Suprapubic skin (tissue), 4 donors: ENCODE results near the gene INPP5A. TPM values are rescaled to one million over a fixed set of nuclear protein-coding genes. Genes with fewer than 3 reads are reported as not detected.
A peak's percentile ranks its signal among the peaks of the same experiment; 100 is the strongest.

ENCODE experiments used
- DNase-seq, 2 donors: peaks; one replicate each; pipeline ENCODE4 v3.0.0-alpha.2; 2019; ENCODE audit warnings: low spot score in 2 of 2
- H3K27ac ChIP-seq: fragments of 200-600 bp; sonication (generic); one replicate; pipeline ENCODE4 v1.5.1; 2019
- H3K27me3 ChIP-seq: fragments of 200-600 bp; sonication (generic); one replicate; pipeline ENCODE4 v1.5.1; 2019
- H3K36me3 ChIP-seq: fragments of 200-600 bp; sonication (generic); one replicate; pipeline ENCODE4 v1.5.1; 2019
- H3K4me1 ChIP-seq: fragments of 200-600 bp; sonication (generic); one replicate; pipeline ENCODE4 v1.5.1; 2019
- H3K4me3 ChIP-seq: fragments of 200-600 bp; sonication (generic); one replicate; pipeline ENCODE4 v1.5.1; 2019; ENCODE audit warnings: mild to moderate bottlenecking
- H3K9me3 ChIP-seq: fragments of 200-600 bp; sonication (generic); one replicate; pipeline ENCODE4 v1.5.1; 2019
- EP300 ChIP-seq: sonication (generic); formaldehyde crosslinking; IDR thresholded peaks from one replicate; pipeline ENCODE4 v1.6.1; 2017; ENCODE audit warnings: antibody characterized with exemption
- POLR2A ChIP-seq, 2 donors: fragments of 450-650 bp; IDR thresholded peaks; one replicate each; pipeline ENCODE4 v1.6.1; 2017; ENCODE audit warnings: antibody characterized with exemption in 2 of 2, mild to moderate bottlenecking in 2 of 2, moderate library complexity in 2 of 2
- POLR2AphosphoS5 ChIP-seq, 3 donors: sonication (generic); formaldehyde crosslinking; IDR thresholded peaks; one replicate each; pipeline ENCODE4 v1.6.1; 2017; ENCODE audit warnings: antibody characterized with exemption in 3 of 3
- WGBS: methylation state at CpG from one replicate; pipeline ENCODE4 v1.1.5; 2018; 5-methylcytosine and 5-hydroxymethylcytosine counted together
- total RNA-seq, 4 donors: library from RNA; depleted of rRNA; stranded (reverse); fragments of >200 nt; gene quantifications; one replicate each; pipeline ENCODE4 v1.1.0, GENCODE V29; 2016
- TF ChIP-seq, protein P1 (sequence below), 2 donors: fragments of 200-600 bp in 1 of 2; fragments of 450-650 bp in 1 of 2; sonication (generic) in 1 of 2; IDR thresholded peaks; one replicate each; pipeline ENCODE4 v1.5.1; 2016 to 2019; ENCODE audit warnings: antibody characterized with exemption in 2 of 2, mild to moderate bottlenecking in 1 of 2, moderate library complexity in 1 of 2

The INPP5A gene
- total RNA-seq, 4 donors from 2014 or later = 28.1 to 39.1 (median 32.3) TPM

GRCh38 chr10:132528064-132528691, 9.4 kb upstream of the INPP5A start:
- Histone ChIP-seq H3K4me3 (no peak overlapping the region), H3K9me3 (no peaks in the 10 kb centered on the region), H3K36me3 (no peaks in the 10 kb centered on the region), H3K27me3 (peaks cover 30% of the 10 kb centered on the region), H3K27ac (no peak overlapping the region), H3K4me1 (peaks cover 9% of the 10 kb centered on the region)
- peak in 1 of 2 donors; percentile 49 for DNase-seq
- 24% methylated on average over 7 of the region's 11 CpGs for WGBS
- TF ChIP-seq EP300 (no peak), POLR2A (IDR thresholded peaks at IDR 0.05) (no peak), POLR2AphosphoS5 (IDR thresholded peaks at IDR 0.05) (no peak)
- TF ChIP-seq, protein P1, sequence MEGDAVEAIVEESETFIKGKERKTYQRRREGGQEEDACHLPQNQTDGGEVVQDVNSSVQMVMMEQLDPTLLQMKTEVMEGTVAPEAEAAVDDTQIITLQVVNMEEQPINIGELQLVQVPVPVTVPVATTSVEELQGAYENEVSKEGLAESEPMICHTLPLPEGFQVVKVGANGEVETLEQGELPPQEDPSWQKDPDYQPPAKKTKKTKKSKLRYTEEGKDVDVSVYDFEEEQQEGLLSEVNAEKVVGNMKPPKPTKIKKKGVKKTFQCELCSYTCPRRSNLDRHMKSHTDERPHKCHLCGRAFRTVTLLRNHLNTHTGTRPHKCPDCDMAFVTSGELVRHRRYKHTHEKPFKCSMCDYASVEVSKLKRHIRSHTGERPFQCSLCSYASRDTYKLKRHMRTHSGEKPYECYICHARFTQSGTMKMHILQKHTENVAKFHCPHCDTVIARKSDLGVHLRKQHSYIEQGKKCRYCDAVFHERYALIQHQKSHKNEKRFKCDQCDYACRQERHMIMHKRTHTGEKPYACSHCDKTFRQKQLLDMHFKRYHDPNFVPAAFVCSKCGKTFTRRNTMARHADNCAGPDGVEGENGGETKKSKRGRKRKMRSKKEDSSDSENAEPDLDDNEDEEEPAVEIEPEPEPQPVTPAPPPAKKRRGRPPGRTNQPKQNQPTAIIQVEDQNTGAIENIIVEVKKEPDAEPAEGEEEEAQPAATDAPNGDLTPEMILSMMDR (IDR thresholded peaks at IDR 0.05) = no peak

DNA sequence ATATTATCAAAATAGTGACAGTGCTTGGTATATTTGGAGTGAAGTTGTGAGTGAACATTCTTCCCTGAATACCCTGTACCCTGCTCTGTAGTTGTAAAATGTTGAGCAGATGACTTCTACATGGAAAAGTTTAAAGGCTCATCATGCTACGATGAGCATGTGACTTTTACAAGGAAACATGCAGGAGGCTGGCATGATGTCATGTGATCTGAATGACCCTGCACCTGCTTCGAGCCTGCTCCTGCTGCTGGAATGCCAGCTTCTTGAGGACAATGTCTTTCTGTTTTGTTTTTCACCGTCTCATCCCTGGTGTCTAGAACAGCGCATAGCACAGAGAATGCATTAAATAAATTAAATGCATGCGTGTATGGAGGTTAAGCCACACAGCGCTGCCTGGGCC, 5.4 kb upstream of the INPP5A start:
- TF ChIP-seq POLR2A (IDR thresholded peaks at IDR 0.05) = no peak
- TF ChIP-seq POLR2AphosphoS5 (IDR thresholded peaks at IDR 0.05) = no peak
- TF ChIP-seq, protein P1 (IDR thresholded peaks at IDR 0.05) = no peak
- DNase-seq = no peak
- Histone ChIP-seq H3K36me3 (no peaks in the 10 kb centered on the region), H3K27me3 (peaks cover 22% of the 10 kb centered on the region), H3K4me1 (peaks cover 20% of the 10 kb centered on the region), H3K4me3 (no peak overlapping the region), H3K27ac (no peak overlapping the region), H3K9me3 (no peaks in the 10 kb centered on the region)
- WGBS = 89% methylated on average over 6 of the region's 6 CpGs

DNA sequence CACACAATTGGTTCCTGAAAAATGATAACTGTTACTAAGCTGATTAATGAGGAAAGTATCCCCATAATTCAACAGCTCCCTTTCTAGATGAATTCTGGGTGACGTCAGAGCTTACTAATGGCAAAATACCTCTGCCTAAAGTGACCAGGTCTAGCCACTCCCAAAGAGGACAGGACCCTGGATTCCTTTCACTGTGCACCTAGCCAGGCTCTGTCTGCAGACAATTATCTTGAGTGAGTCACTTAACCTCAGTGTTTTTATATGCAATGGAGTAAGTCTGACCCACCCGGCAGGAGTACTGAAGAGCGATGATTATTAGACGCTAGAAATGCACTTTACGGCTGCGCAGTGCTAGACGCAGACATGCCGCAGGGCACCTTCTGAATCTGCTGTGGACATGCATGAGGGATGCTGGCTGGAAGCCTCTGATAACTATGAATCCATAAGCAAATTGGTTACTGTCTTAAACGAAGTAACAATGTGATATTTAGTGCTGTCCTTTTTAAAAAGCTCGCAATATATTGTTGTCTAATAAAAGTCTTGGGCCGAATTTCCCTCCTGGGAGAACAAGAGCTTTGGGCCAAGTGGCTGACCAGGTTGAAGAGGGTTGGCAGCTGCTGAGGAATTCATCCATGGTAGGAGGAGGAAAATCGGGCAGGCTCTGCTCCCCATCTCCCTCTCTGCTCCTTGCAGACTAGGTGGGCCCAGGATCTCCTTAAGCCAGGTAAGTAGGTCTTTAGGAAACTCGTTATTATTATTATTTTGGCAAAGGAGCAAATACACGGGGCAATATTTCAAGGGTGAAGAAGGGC, 4.6 kb upstream of the INPP5A start:
- Histone ChIP-seq H3K27ac (no peak overlapping the region), H3K4me1 (peaks cover 18% of the 10 kb centered on the region), H3K4me3 (no peak overlapping the region), H3K36me3 (no peaks in the 10 kb centered on the region), H3K27me3 (peaks cover 15% of the 10 kb centered on the region), H3K9me3 (no peaks in the 10 kb centered on the region)
- 98% methylated on average over 14 of the region's 14 CpGs for WGBS
- peak in 1 of 2 donors; percentile 25 for DNase-seq
- no peak for TF ChIP-seq EP300
- no peak for TF ChIP-seq POLR2A (IDR thresholded peaks at IDR 0.05)
- no peak for TF ChIP-seq POLR2AphosphoS5 (IDR thresholded peaks at IDR 0.05)
- TF ChIP-seq, protein P1 (IDR thresholded peaks at IDR 0.05) = no peak

- no peak overlapping the region for H3K4me3 ChIP-seq
- WGBS = 92% methylated on average over 12 of the region's 12 CpGs
- H3K36me3 ChIP-seq = no peaks in the 10 kb centered on the region
- H3K9me3 ChIP-seq = no peaks in the 10 kb centered on the region
- peaks cover 9% of the 10 kb centered on the region for H3K27me3 ChIP-seq
- DNase-seq = peak; percentile 55 to 73
- peaks cover 21% of the 10 kb centered on the region for H3K4me1 ChIP-seq
- TF ChIP-seq POLR2AphosphoS5 (IDR thresholded peaks at IDR 0.05) (no peak), EP300 (no peak), POLR2A (IDR thresholded peaks at IDR 0.05) (no peak)
- TF ChIP-seq, protein P1 (IDR thresholded peaks at IDR 0.05) = no peak
- H3K27ac ChIP-seq = no peak overlapping the region
Observed at GRCh38 chr10:132533571-132534260, 3.9 kb upstream of the INPP5A start.
